MCF 10A (cell line): Measurements from ENCODE around the gene NEK1. TPM values are rescaled to one million over a fixed set of nuclear protein-coding genes. Genes with fewer than 3 reads are reported as not detected.

Source experiments
- BruUV-seq: library from RNA; stranded (reverse); fragments of 400-500 nt; replicated peaks from 2 replicates; lab custom pipeline; 2021; lab: Mats Ljungman, UMichigan
- CTCF ChIA-PET: fragments of 300-600 bp; sonication (Branson Sonifier 250); formaldehyde crosslinking; extraction: SDS; loops from one replicate; lab custom pipeline; 2021; ENCODE audit warnings: antibody characterized with exemption, inconsistent platforms; lab: Yijun Ruan, JAX
- POLR2A ChIA-PET: fragments of 300-600, 350-650 bp; sonication (Branson Sonifier 250); formaldehyde crosslinking; extraction: SDS; loops from one replicate; lab custom pipeline; 2020; ENCODE audit warnings: antibody characterized with exemption, inconsistent platforms; lab: Yijun Ruan, JAX
- DNase-seq: peaks from one replicate; pipeline ENCODE4 v3.0.0-alpha.2; 2018; ENCODE audit not compliant: unreplicated experiment
- H3K27ac Mint-ChIP-seq: one replicate; pipeline ENCODE4 v1.8.0; 2022; ENCODE audit warnings: mild to moderate bottlenecking, low read depth, mixed read lengths; ENCODE audit not compliant: unreplicated experiment
- H3K27me3 Mint-ChIP-seq: one replicate; pipeline ENCODE4 v1.8.0; 2022; ENCODE audit warnings: mixed read lengths; ENCODE audit not compliant: insufficient read depth, unreplicated experiment
- H3K36me3 Mint-ChIP-seq: one replicate; pipeline ENCODE4 v1.8.0; 2022; ENCODE audit warnings: mild to moderate bottlenecking, moderate library complexity, mixed read lengths; ENCODE audit not compliant: insufficient read depth, unreplicated experiment
- H3K4me1 Mint-ChIP-seq: one replicate; pipeline ENCODE4 v1.8.0; 2022; ENCODE audit warnings: mixed read lengths; ENCODE audit not compliant: insufficient read depth, unreplicated experiment
- H3K4me3 Mint-ChIP-seq: one replicate; pipeline ENCODE4 v1.8.0; 2022; ENCODE audit warnings: mild to moderate bottlenecking, moderate library complexity, mixed read lengths; ENCODE audit not compliant: unreplicated experiment
- H3K9me3 Mint-ChIP-seq: one replicate; pipeline ENCODE4 v1.8.0; 2022; ENCODE audit warnings: mixed read lengths; ENCODE audit not compliant: unreplicated experiment
- intact Hi-C: fragments of 100-400 bp; cut with micrococcal nuclease; formaldehyde crosslinking; loops from 2 replicates; pipeline ENCODE4 v1.14.1; 2022
- total RNA-seq: library from RNA; stranded (reverse); gene quantifications from 2 replicates; pipeline ENCODE4 v1.2.3, GENCODE V29; 2022
- TF ChIP-seq, protein P1 (sequence below): fragments of 200-600 bp; IDR thresholded peaks from one replicate; pipeline ENCODE4 v1.8.0; 2022; ENCODE audit warnings: antibody characterized with exemption, mild to moderate bottlenecking; ENCODE audit not compliant: unreplicated experiment

The NEK1 gene
- total RNA-seq, 1 experiment from 2014 or later, result 15.5 TPM

DNA sequence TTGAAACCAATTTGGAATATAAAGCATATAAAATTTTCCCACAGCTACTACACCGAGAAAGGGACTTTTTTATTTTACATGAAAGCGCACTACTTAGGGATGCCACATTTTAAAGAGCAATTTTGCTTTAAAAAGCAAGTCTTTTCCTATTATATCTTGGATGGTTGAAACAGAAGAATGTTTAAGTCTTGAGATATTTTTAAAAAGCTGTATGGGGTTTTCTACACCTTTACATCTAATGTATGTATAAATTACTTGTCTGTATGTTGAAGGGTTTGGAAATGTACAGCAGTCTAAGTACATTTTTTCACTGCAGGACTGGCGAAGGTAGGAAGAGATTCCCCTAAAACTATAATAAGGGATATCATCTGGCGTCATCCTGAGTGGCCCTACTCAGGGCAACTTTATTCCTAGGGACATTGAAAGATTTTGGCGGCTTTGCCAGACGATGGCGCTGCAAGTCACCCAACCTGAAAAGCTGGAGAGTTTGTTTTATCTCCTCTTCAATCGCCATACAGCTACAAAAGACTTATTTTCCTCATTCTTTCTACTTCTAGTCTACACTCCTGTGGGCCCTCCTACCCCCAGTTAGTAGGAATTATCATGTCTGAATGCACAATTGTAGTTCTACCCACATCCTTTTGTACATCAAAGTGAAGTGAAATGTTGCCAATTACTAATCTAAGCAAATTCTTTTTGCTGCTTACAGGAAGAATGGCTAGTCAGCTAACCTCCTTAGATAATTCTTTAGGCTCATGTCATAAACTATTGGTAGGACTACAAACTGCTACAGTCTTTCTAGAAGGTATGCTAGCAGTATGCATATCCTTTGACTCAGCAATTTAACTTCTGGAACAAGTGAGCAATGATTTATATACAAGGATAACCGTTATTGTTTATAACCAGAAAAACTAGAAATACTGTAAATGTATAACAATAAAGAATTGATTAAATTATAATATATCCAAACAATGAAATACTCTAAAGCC lies 782 bp upstream of the NEK1 start:
- Mint-ChIP-seq H3K4me1 (peaks cover 12% of the 10 kb centered on the region), H3K9me3 (no peaks in the 10 kb centered on the region), H3K4me3 (peak overlapping the region; percentile 98), H3K27me3 (no peaks in the 10 kb centered on the region), H3K36me3 (peaks cover 14% of the 10 kb centered on the region), H3K27ac (peak overlapping the region; percentile 98)
- intact Hi-C loops, result loop anchor here (1.0 to 5.0 kb wide), 7 partner anchors 46 to 478 kb away; partner anchors contain the start of gene MFAP3L
- POLR2A ChIA-PET, result interaction anchor here (0.6 to 8.5 kb wide), 17 partner anchors 8 to 437 kb away, joined by 3 to 122 read pairs (median 4); partner anchors contain the start of genes CLCN3 and MFAP3L
- TF ChIP-seq, protein P1, sequence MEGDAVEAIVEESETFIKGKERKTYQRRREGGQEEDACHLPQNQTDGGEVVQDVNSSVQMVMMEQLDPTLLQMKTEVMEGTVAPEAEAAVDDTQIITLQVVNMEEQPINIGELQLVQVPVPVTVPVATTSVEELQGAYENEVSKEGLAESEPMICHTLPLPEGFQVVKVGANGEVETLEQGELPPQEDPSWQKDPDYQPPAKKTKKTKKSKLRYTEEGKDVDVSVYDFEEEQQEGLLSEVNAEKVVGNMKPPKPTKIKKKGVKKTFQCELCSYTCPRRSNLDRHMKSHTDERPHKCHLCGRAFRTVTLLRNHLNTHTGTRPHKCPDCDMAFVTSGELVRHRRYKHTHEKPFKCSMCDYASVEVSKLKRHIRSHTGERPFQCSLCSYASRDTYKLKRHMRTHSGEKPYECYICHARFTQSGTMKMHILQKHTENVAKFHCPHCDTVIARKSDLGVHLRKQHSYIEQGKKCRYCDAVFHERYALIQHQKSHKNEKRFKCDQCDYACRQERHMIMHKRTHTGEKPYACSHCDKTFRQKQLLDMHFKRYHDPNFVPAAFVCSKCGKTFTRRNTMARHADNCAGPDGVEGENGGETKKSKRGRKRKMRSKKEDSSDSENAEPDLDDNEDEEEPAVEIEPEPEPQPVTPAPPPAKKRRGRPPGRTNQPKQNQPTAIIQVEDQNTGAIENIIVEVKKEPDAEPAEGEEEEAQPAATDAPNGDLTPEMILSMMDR, result peak; percentile 56
- CTCF ChIA-PET, result interaction anchor here (0.6 to 2.1 kb wide), 27 partner anchors 12 to 1937 kb away, joined by 3 to 14 read pairs (median 3); partner anchors contain the start of gene HPF1
- peak; percentile 81 for DNase-seq
- BruUV-seq, result no TSS peak

GRCh38 chr4:169611157-169611556 lies 1.2 kb downstream of the NEK1 start:
- BruUV-seq, result no TSS peak
- no peak for DNase-seq
- TF ChIP-seq, protein P1, result no peak
- CTCF ChIA-PET, result interaction anchor here (1.2 to 2.3 kb wide), 5 partner anchors 9 to 142 kb away, joined by 3 to 9 read pairs (median 3); partner anchors contain the start of gene CLCN3
- Mint-ChIP-seq H3K36me3 (peaks cover 19% of the 10 kb centered on the region), H3K4me1 (peaks cover 12% of the 10 kb centered on the region), H3K4me3 (peak overlapping the region; percentile 98), H3K27me3 (no peaks in the 10 kb centered on the region), H3K9me3 (no peaks in the 10 kb centered on the region), H3K27ac (peak overlapping the region; percentile 98)
- POLR2A ChIA-PET, result interaction anchor here (0.6 to 8.5 kb wide), 6 partner anchors 9 to 415 kb away, joined by 3 to 122 read pairs (median 10); partner anchors contain the start of genes CLCN3 and MFAP3L
- intact Hi-C loops, result loop anchor here (5.0 kb wide), 1 partner anchor 111 kb away; no protein-coding TSS in a partner anchor

DNA sequence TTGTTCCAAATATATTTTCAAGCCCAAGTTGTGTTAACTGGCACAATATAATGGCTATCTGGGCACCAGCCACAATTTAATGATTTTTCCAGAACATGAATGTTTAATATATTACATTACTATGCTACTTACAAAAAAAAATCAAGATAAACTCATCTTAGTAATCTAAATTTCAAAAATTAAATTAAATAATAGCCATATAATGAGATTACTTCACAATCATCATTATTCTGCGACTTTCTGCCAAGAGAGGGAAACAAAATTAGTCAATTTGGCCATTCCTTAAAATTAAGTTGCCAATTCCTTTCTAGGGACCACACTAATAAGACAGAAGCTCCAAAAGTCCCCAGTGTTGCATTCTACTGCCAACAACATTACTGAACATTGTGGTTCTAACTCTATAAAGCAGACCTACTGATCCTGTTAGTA lies 7.5 kb downstream of the NEK1 start:
- peaks cover 27% of the 10 kb centered on the region for H3K36me3 Mint-ChIP-seq
- H3K9me3 Mint-ChIP-seq, result no peaks in the 10 kb centered on the region
- no peak overlapping the region for H3K4me3 Mint-ChIP-seq
- TF ChIP-seq, protein P1, result no peak
- H3K27me3 Mint-ChIP-seq, result no peaks in the 10 kb centered on the region
- no TSS peak for BruUV-seq
- peaks cover 8% of the 10 kb centered on the region for H3K4me1 Mint-ChIP-seq
- ChIA-PET POLR2A (interaction anchor here (0.9 to 2.4 kb wide), 2 partner anchors 15 to 56 kb away, joined by 6 to 12 read pairs; partner anchors contain the start of gene CLCN3), CTCF (interaction anchor here (1.2 kb wide), 1 partner anchor 484 kb away, joined by 3 read pairs; no protein-coding TSS in a partner anchor)
- intact Hi-C loops, result no loop called here
- H3K27ac Mint-ChIP-seq, result peak overlapping the region; percentile 86
- no peak for DNase-seq
